Natural killer cell (primary cell): Measurements from ENCODE around the gene ASPSCR1. TPM values are rescaled to one million over a fixed set of nuclear protein-coding genes. Genes with fewer than 3 reads are reported as not detected.

Experiments used
- ATAC-seq, 3 donors: fragments of 150-1000 bp in 2 of 3; fragments of 200-7000 bp in 1 of 3; cut with Tn5 transposase; 1 replicate in 1 of 3; 2 replicates in 2 of 3; pipeline ENCODE4 v1.10.0; 2021; ENCODE audit warnings: mild to moderate bottlenecking in 2 of 3, moderate library complexity in 2 of 3
- DNase-seq, 2 donors: peaks; one replicate each; pipeline versions ENCODE4 v3.0.0 to v3.0.0-alpha.2; 2013 to 2021; ENCODE audit warnings: mixed read lengths in 1 of 2
- H3K27ac ChIP-seq: one replicate; pipeline ENCODE4 v1.5.1; 2013; ENCODE audit warnings: mild to moderate bottlenecking, low read length
- H3K27me3 ChIP-seq: one replicate; pipeline ENCODE4 v1.6.1; 2013; ENCODE audit warnings: low read length; ENCODE audit not compliant: control insufficient read depth, insufficient read depth
- H3K36me3 ChIP-seq: one replicate; pipeline ENCODE4 v1.6.1; 2013; ENCODE audit warnings: low read length; ENCODE audit not compliant: control insufficient read depth, insufficient read depth
- H3K4me1 ChIP-seq: one replicate; pipeline ENCODE4 v1.6.1; 2013; ENCODE audit warnings: low read length; ENCODE audit not compliant: control insufficient read depth, insufficient read depth
- H3K4me3 ChIP-seq: one replicate; pipeline ENCODE4 v1.5.1; 2013; ENCODE audit warnings: low read length
- H3K9me3 ChIP-seq: one replicate; pipeline ENCODE4 v1.6.1; 2013; ENCODE audit warnings: low read length; ENCODE audit not compliant: control insufficient read depth, insufficient read depth
- H3K27ac Mint-ChIP-seq, 2 donors: one replicate each; pipeline ENCODE4 v1.8.0; 2022; ENCODE audit warnings: mild to moderate bottlenecking in 2 of 2, mixed read lengths in 2 of 2, moderate library complexity in 1 of 2
- H3K27me3 Mint-ChIP-seq, 2 donors: one replicate each; pipeline ENCODE4 v1.8.0; 2022; ENCODE audit warnings: low read depth in 2 of 2, mixed read lengths in 2 of 2
- H3K36me3 Mint-ChIP-seq: one replicate; pipeline ENCODE4 v1.8.0; 2022; ENCODE audit warnings: mixed read lengths
- H3K4me1 Mint-ChIP-seq, 2 donors: one replicate each; pipeline ENCODE4 v1.8.0; 2022; ENCODE audit warnings: mixed read lengths in 2 of 2
- H3K4me3 Mint-ChIP-seq: one replicate; pipeline ENCODE4 v1.8.0; 2022; ENCODE audit warnings: mild to moderate bottlenecking, moderate library complexity, mixed read lengths
- H3K9me3 Mint-ChIP-seq, 2 donors: one replicate each; pipeline ENCODE4 v1.8.0; 2022; ENCODE audit warnings: mixed read lengths in 2 of 2
- CTCF ChIP-seq: fragments of 200-600 bp; IDR thresholded peaks from one replicate; pipeline ENCODE4 v1.8.0; 2022; ENCODE audit warnings: antibody characterized with exemption
- WGBS: methylation state at CpG from one replicate; pipeline ENCODE4 v1.1.7; 2013; ENCODE audit warnings: missing lambda C conversion rate; ENCODE audit not compliant: insufficient coverage; 5-methylcytosine and 5-hydroxymethylcytosine counted together
- intact Hi-C: fragments of 100-400 bp; cut with micrococcal nuclease; formaldehyde crosslinking; loops from one replicate; pipeline ENCODE4 v1.14.2; 2022
- total RNA-seq, 4 donors: library from RNA; stranded (reverse); fragments of 120-200 nt in 1 of 4; gene quantifications; one replicate each; pipeline versions ENCODE4 v1.2.3 to v1.2.4, GENCODE V29; 2013 to 2022

The ASPSCR1 gene
- total RNA-seq, 3 donors from 2014 or later (not counting 1 experiment from before 2014, with no cell fraction given): 29.7 to 43.5 (median 40.8) TPM

GRCh38 chr17:82059272-82060000 is 82.0 kb downstream of the ASPSCR1 start:
- H3K9me3 Mint-ChIP-seq: no peaks in the 10 kb centered on the region
- H3K4me1 Mint-ChIP-seq: peaks cover 0 to 14% of the 10 kb centered on the region in 2 donors
- TF ChIP-seq CTCF: no peak
- WGBS: 91% methylated on average over 19 of the region's 19 CpGs
- H3K4me3 ChIP-seq: no peak overlapping the region
- H3K27ac Mint-ChIP-seq: no peak overlapping the region
- H3K9me3 ChIP-seq: no peaks in the 10 kb centered on the region
- H3K4me1 ChIP-seq: peaks cover 12% of the 10 kb centered on the region
- intact Hi-C loops: no loop called here
- no peak overlapping the region for H3K27ac ChIP-seq
- DNase-seq: no peak
- ATAC-seq: no peak
- no peaks in the 10 kb centered on the region for H3K27me3 Mint-ChIP-seq
- peaks cover 50% of the 10 kb centered on the region for H3K36me3 ChIP-seq
- H3K36me3 Mint-ChIP-seq: no peaks in the 10 kb centered on the region
- H3K27me3 ChIP-seq: no peaks in the 10 kb centered on the region
- H3K4me3 Mint-ChIP-seq: no peak overlapping the region

- 93% methylated on average over 16 of the region's 16 CpGs for WGBS
- ATAC-seq: no peak
- Mint-ChIP-seq H3K4me1 (peaks cover 0 to 14% of the 10 kb centered on the region in 2 donors), H3K27me3 (no peaks in the 10 kb centered on the region), H3K9me3 (no peaks in the 10 kb centered on the region), H3K27ac (peak overlapping the region in 1 of 2 donors; percentile 42), H3K4me3 (no peak overlapping the region), H3K36me3 (no peaks in the 10 kb centered on the region)
- Histone ChIP-seq H3K27ac (no peak overlapping the region), H3K27me3 (no peaks in the 10 kb centered on the region), H3K36me3 (peaks cover 45% of the 10 kb centered on the region), H3K4me3 (no peak overlapping the region), H3K4me1 (peaks cover 17% of the 10 kb centered on the region), H3K9me3 (no peaks in the 10 kb centered on the region)
- TF ChIP-seq CTCF: no peak
- no peak for DNase-seq
- intact Hi-C loops: no loop called here
Measured at GRCh38 chr17:82060001-82060380, 82.6 kb downstream of the ASPSCR1 start.

GRCh38 chr17:82060614-82061013 is 83.2 kb downstream of the ASPSCR1 start:
- H3K4me3 ChIP-seq: no peak overlapping the region
- Mint-ChIP-seq H3K9me3 (no peaks in the 10 kb centered on the region), H3K27me3 (no peaks in the 10 kb centered on the region), H3K4me1 (peaks cover 0 to 12% of the 10 kb centered on the region in 2 donors), H3K27ac (peak overlapping the region in 1 of 2 donors; percentile 42), H3K36me3 (no peaks in the 10 kb centered on the region), H3K4me3 (no peak overlapping the region)
- intact Hi-C loops: no loop called here
- ATAC-seq (no peak), DNase-seq (no peak)
- H3K36me3 ChIP-seq: peaks cover 40% of the 10 kb centered on the region
- H3K27me3 ChIP-seq: no peaks in the 10 kb centered on the region
- WGBS: 94% methylated on average over 14 of the region's 14 CpGs
- no peaks in the 10 kb centered on the region for H3K9me3 ChIP-seq
- TF ChIP-seq CTCF: no peak
- H3K4me1 ChIP-seq: peaks cover 20% of the 10 kb centered on the region
- no peak overlapping the region for H3K27ac ChIP-seq
